ENCODE data around the gene TTC1. TPM values are rescaled to one million over a fixed set of nuclear protein-coding genes. Genes with fewer than 3 reads are reported as not detected.

The TTC1 gene
- polyA plus RNA-seq, 1 experiment, result 23.2 TPM

GRCh38 chr5:160039810-160040470 is 31.0 kb downstream of the TTC1 start:
- CTCF ChIA-PET, result interaction anchor here (1.0 to 1.7 kb wide), 2 partner anchors 9 to 14 kb away, joined by 3 read pairs; no protein-coding TSS in a partner anchor
- no peaks in the 10 kb centered on the region for H3K27me3 ChIP-seq (ENCODE audit: control insufficient read depth, insufficient read depth, low read length)
- DNase-seq (ENCODE audit: low read depth), result no peak
- no peak for TF ChIP-seq CTCF (IDR thresholded peaks at IDR 0.05; ENCODE audit: insufficient read depth, low read depth, low read length)
- H3K4me3 ChIP-seq (ENCODE audit: low read depth, low read length), result no peak overlapping the region
- POLR2A ChIA-PET, result no interaction called here
- H3K36me3 ChIP-seq (ENCODE audit: control insufficient read depth, insufficient read depth, low read length), result peaks cover 3% of the 10 kb centered on the region

DNA sequence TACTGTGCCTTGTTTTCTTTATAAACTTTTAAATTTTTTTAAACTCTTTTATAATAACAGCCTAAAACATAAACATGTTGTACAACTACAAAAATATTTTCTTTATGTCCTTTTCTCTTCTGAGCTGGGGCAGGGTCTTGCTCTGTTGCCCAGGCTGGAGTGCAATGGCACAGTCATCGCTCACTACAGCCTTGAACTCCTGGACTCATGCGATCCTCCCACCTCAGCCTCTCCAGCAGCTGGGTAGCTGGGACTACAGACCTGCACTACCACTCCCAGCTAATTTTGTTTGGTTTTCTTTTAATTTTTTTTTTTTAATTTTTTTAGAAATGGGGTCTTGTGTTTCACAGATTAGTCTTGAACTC is 31.5 kb downstream of the TTC1 start:
- ChIA-PET CTCF (interaction anchor here (0.8 kb wide), 1 partner anchor 18 kb away, joined by 3 read pairs; no protein-coding TSS in a partner anchor), POLR2A (no interaction called here)
- TF ChIP-seq CTCF (IDR thresholded peaks at IDR 0.05; ENCODE audit: insufficient read depth, low read depth, low read length), result no peak
- peaks cover 2% of the 10 kb centered on the region for H3K36me3 ChIP-seq (ENCODE audit: control insufficient read depth, insufficient read depth, low read length)
- H3K27me3 ChIP-seq (ENCODE audit: control insufficient read depth, insufficient read depth, low read length), result no peaks in the 10 kb centered on the region
- DNase-seq (ENCODE audit: low read depth), result no peak
- no peak overlapping the region for H3K4me3 ChIP-seq (ENCODE audit: low read depth, low read length)

GRCh38 chr5:160042671-160043070 is 33.7 kb downstream of the TTC1 start:
- ChIA-PET CTCF (interaction anchor here (1.1 kb wide), 1 partner anchor 302 kb away, joined by 3 read pairs; no protein-coding TSS in a partner anchor), POLR2A (no interaction called here)

DNA sequence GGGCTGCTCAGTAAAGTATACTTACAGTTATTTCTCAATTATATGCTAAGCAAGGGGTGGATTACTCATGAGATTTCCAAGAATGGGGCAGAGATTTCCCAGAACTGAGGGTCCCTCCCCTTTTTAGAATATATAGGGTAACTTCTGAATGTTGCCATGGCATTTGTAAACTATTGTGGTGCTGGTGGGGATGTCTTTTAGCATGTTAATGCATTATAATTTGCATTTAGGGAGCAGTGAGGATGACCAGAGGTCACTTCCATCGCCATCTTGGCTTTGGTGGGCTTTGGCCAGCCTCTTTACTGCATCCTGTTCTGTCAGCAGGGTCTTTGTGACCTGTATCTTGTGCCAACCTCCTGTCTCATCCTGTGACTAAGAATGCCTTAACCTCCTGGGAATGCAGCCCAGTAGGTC is 35.5 kb downstream of the TTC1 start:
- no peak for TF ChIP-seq CTCF (IDR thresholded peaks at IDR 0.05; ENCODE audit: insufficient read depth, low read depth, low read length)
- H3K27me3 ChIP-seq (ENCODE audit: control insufficient read depth, insufficient read depth, low read length), result no peaks in the 10 kb centered on the region
- H3K36me3 ChIP-seq (ENCODE audit: control insufficient read depth, insufficient read depth, low read length), result 0 out of 2 replicates have a peak, but pooled peaks cover 1% of the 10 kb centered on the region
- ChIA-PET POLR2A (interaction anchor here (0.6 kb wide), 1 partner anchor 47 kb away, joined by 3 read pairs; no protein-coding TSS in a partner anchor), CTCF (no interaction called here)
- no peak overlapping the region for H3K4me3 ChIP-seq (ENCODE audit: low read depth, low read length)
- no peak for DNase-seq (ENCODE audit: low read depth)

More at GRCh38 chr5:160042671-160043070, 33.7 kb downstream of the TTC1 start:
- Histone ChIP-seq H3K4me3 (ENCODE audit: low read depth, low read length) (no peak overlapping the region), H3K27me3 (ENCODE audit: control insufficient read depth, insufficient read depth, low read length) (no peaks in the 10 kb centered on the region), H3K36me3 (ENCODE audit: control insufficient read depth, insufficient read depth, low read length) (0 out of 2 replicates have a peak, but pooled peaks cover 1% of the 10 kb centered on the region)
- no peak for TF ChIP-seq CTCF (IDR thresholded peaks at IDR 0.05; ENCODE audit: insufficient read depth, low read depth, low read length)
- no peak for DNase-seq (ENCODE audit: low read depth)

DNA sequence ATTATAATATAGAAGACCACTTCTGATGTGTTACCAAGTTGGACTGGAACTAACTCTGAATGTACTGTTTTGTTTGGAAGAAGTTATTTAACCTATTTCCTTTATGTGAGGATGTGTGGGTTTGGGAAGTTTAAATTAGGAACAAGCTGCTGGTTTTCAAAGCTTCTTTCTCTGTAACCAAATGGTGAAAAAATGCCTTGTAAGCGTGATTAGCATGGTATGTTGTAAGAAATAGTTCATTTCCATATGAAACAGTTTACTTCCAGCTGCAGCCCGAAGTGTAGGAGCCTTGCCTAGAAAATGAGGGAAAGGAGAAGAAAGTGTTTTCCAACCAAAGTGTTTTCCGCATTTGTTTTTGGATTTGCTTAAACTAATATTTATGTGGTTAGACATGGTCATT is 36.0 kb downstream of the TTC1 start:
- POLR2A ChIA-PET, result interaction anchor here (0.6 kb wide), 1 partner anchor 47 kb away, joined by 3 read pairs; no protein-coding TSS in a partner anchor
- Histone ChIP-seq H3K27me3 (ENCODE audit: control insufficient read depth, insufficient read depth, low read length) (no peaks in the 10 kb centered on the region), H3K4me3 (ENCODE audit: low read depth, low read length) (no peak overlapping the region), H3K36me3 (ENCODE audit: control insufficient read depth, insufficient read depth, low read length) (peaks cover 3% of the 10 kb centered on the region; the same call in 1 of the 2 replicates)
- DNase-seq (ENCODE audit: low read depth), result no peak
- TF ChIP-seq CTCF (IDR thresholded peaks at IDR 0.05; ENCODE audit: insufficient read depth, low read depth, low read length), result no peak
- CTCF ChIA-PET, result interaction anchor here (0.7 to 1.5 kb wide), 5 partner anchors 10 to 298 kb away, joined by 3 to 5 read pairs (median 4); no protein-coding TSS in a partner anchor

All from BJ (cell line).